ENCODE results near the gene TMED10. TPM values are rescaled to one million over a fixed set of nuclear protein-coding genes. Genes with fewer than 3 reads are reported as not detected.

TMED10 gene
- polyA plus RNA-seq, 1 of the 3 experiments (the other 2 are of a cell fraction) = 168 TPM

- TF ChIP-seq RXRA (IDR thresholded peaks at IDR 0.05; ENCODE audit: borderline replicate concordance, low read depth) (no peak), RAD21 (IDR thresholded peaks at IDR 0.05; ENCODE audit: low read length) (no peak), YY1 (IDR thresholded peaks at IDR 0.05; ENCODE audit: low read depth) (no peak)
Measured at GRCh38 chr14:75101491-75101890, 74.9 kb downstream of the TMED10 start (continued).

GRCh38 chr14:75098682-75099081 is 77.7 kb downstream of the TMED10 start:
- Histone ChIP-seq H3K27ac (ENCODE audit: low read depth in 2 of 2, low read length in 1 of 2) (no peak overlapping the region), H3K9me3 (no peaks in the 10 kb centered on the region), H3K79me2 (ENCODE audit: insufficient read depth) (no peaks in the 10 kb centered on the region; the same call in 1 of the 2 replicates), H3K4me2 (no peak overlapping the region), H2AFZ (ENCODE audit: low read depth) (no peak overlapping the region), H3K9me2 (no peaks in the 10 kb centered on the region), H3F3A (replicated peaks; ENCODE audit: insufficient read depth) (no peaks in the 10 kb centered on the region), H4K20me1 (ENCODE audit: insufficient read depth) (no peaks in the 10 kb centered on the region), H3K27me3 (ENCODE audit: insufficient read depth) (no peaks in the 10 kb centered on the region), H3K4me3 (ENCODE audit: low read depth in 2 of 2, low read length in 1 of 2) (no peak overlapping the region), H3K36me3 (replicated peaks in 1 of 2; ENCODE audit: control insufficient read depth in 1 of 2, insufficient read depth in 2 of 2, low read length in 1 of 2) (peaks cover 62 to 68% of the 10 kb centered on the region in 2 experiments), H3K4me1 (ENCODE audit: control insufficient read depth in 1 of 2, insufficient read depth in 2 of 2, low read depth in 1 of 2, low read length in 1 of 2) (no peaks in the 10 kb centered on the region), H3K9ac (no peak overlapping the region)
- POLR2A ChIA-PET = no interaction called here
- 100% methylated on average over 1 of the region's 1 CpG for WGBS (ENCODE audit: low lambda C conversion rate)
- CTCF ChIA-PET = interaction anchor here (4.5 kb wide), 1 partner anchor 10 kb away, joined by 35 read pairs; no protein-coding TSS in a partner anchor
- TF ChIP-seq, protein P1, sequence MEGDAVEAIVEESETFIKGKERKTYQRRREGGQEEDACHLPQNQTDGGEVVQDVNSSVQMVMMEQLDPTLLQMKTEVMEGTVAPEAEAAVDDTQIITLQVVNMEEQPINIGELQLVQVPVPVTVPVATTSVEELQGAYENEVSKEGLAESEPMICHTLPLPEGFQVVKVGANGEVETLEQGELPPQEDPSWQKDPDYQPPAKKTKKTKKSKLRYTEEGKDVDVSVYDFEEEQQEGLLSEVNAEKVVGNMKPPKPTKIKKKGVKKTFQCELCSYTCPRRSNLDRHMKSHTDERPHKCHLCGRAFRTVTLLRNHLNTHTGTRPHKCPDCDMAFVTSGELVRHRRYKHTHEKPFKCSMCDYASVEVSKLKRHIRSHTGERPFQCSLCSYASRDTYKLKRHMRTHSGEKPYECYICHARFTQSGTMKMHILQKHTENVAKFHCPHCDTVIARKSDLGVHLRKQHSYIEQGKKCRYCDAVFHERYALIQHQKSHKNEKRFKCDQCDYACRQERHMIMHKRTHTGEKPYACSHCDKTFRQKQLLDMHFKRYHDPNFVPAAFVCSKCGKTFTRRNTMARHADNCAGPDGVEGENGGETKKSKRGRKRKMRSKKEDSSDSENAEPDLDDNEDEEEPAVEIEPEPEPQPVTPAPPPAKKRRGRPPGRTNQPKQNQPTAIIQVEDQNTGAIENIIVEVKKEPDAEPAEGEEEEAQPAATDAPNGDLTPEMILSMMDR (IDR thresholded peaks at IDR 0.05) = no peak
- TF ChIP-seq TCF12 (IDR thresholded peaks at IDR 0.05) (no peak), RAD21 (IDR thresholded peaks at IDR 0.05; ENCODE audit: low read length) (no peak), ELF1 (IDR thresholded peaks at IDR 0.05) (no peak)
- no peak for DNase-seq

DNA sequence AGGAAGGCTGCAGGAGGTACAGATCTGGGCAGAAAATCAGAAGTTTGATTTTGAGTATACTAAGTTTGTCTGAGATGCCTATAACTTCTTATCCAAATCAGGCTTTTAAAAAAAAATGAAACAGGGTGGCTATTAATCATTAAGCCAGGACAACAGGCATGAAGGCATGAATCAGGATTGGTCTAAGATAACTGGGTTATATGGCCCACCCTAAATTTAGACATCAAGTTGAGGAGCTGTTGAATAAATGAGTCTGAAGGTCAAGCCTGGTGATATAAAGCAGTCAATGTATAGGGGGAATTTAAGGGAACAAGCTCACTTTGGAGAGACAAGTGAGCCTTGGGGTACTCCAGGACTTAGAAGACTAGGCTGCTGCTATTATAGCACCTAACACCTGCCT is 78.2 kb downstream of the TMED10 start:
- ChIA-PET POLR2A (no interaction called here), CTCF (interaction anchor here (4.5 kb wide), 1 partner anchor 10 kb away, joined by 35 read pairs; no protein-coding TSS in a partner anchor)
- H3K9me2 ChIP-seq = no peaks in the 10 kb centered on the region
- TF ChIP-seq FOSL2 (IDR thresholded peaks at IDR 0.05; ENCODE audit: borderline replicate concordance, low read depth) (no peak), ZBTB33 (IDR thresholded peaks at IDR 0.05; ENCODE audit: borderline replicate concordance, low read depth) (no peak), JUND (IDR thresholded peaks at IDR 0.05) (no peak), RFX5 (IDR thresholded peaks at IDR 0.05; ENCODE audit: low read length) (no peak), TCF12 (IDR thresholded peaks at IDR 0.05) (no peak), GABPA (IDR thresholded peaks at IDR 0.05; ENCODE audit: low read depth) (no peak), POLR2AphosphoS5 (IDR thresholded peaks at IDR 0.05; ENCODE audit: low read depth, low read length) (no peak), CHD2 (IDR thresholded peaks at IDR 0.05; ENCODE audit: low read length, partially characterized antibody) (no peak), FOXM1 (IDR thresholded peaks at IDR 0.05; ENCODE audit: low read depth) (no peak), RCOR1 (IDR thresholded peaks at IDR 0.05; ENCODE audit: low read length) (no peak), NFIC (IDR thresholded peaks at IDR 0.05; ENCODE audit: borderline replicate concordance) (no peak)
- TF ChIP-seq, protein P2, sequence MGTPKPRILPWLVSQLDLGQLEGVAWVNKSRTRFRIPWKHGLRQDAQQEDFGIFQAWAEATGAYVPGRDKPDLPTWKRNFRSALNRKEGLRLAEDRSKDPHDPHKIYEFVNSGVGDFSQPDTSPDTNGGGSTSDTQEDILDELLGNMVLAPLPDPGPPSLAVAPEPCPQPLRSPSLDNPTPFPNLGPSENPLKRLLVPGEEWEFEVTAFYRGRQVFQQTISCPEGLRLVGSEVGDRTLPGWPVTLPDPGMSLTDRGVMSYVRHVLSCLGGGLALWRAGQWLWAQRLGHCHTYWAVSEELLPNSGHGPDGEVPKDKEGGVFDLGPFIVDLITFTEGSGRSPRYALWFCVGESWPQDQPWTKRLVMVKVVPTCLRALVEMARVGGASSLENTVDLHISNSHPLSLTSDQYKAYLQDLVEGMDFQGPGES (IDR thresholded peaks at IDR 0.05; ENCODE audit: low read depth, low read length) = no peak
- TF ChIP-seq, protein P3, sequence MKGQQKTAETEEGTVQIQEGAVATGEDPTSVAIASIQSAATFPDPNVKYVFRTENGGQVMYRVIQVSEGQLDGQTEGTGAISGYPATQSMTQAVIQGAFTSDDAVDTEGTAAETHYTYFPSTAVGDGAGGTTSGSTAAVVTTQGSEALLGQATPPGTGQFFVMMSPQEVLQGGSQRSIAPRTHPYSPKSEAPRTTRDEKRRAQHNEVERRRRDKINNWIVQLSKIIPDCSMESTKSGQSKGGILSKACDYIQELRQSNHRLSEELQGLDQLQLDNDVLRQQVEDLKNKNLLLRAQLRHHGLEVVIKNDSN (IDR thresholded peaks at IDR 0.05; ENCODE audit: borderline replicate concordance, low read depth) = no peak
- TF ChIP-seq, protein P4, sequence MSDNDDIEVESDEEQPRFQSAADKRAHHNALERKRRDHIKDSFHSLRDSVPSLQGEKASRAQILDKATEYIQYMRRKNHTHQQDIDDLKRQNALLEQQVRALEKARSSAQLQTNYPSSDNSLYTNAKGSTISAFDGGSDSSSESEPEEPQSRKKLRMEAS (IDR thresholded peaks at IDR 0.05; ENCODE audit: low read depth) = no peak

More for the DNA sequence above, 78.2 kb downstream of the TMED10 start:
- Histone ChIP-seq H3K79me2 (ENCODE audit: insufficient read depth) (no peaks in the 10 kb centered on the region; the same call in 1 of the 2 replicates), H3K4me2 (no peak overlapping the region), H3K4me1 (ENCODE audit: control insufficient read depth in 1 of 2, insufficient read depth in 2 of 2, low read depth in 1 of 2, low read length in 1 of 2) (no peaks in the 10 kb centered on the region), H3K36me3 (replicated peaks in 1 of 2; ENCODE audit: control insufficient read depth in 1 of 2, insufficient read depth in 2 of 2, low read length in 1 of 2) (peaks cover 57 to 67% of the 10 kb centered on the region in 2 experiments), H3K27ac (ENCODE audit: low read depth in 2 of 2, low read length in 1 of 2) (no peak overlapping the region), H3K27me3 (ENCODE audit: insufficient read depth) (no peaks in the 10 kb centered on the region), H3K9ac (no peak overlapping the region), H3K4me3 (ENCODE audit: low read depth in 2 of 2, low read length in 1 of 2) (no peak overlapping the region), H2AFZ (ENCODE audit: low read depth) (no peak overlapping the region), H3K9me3 (no peaks in the 10 kb centered on the region), H4K20me1 (ENCODE audit: insufficient read depth) (no peaks in the 10 kb centered on the region), H3F3A (replicated peaks; ENCODE audit: insufficient read depth) (no peaks in the 10 kb centered on the region)
- DNase-seq = no peak
